Kidney tubule cell (primary cell): ENCODE data around the gene DEFB132.
A peak's percentile ranks its signal among the peaks of the same experiment; 100 is the strongest.
"Not testable (repeated sequence)": the region's sequence is repeated elsewhere in the genome, so short reads cannot be mapped to it uniquely, and the experiment has no call there.

Experiments
- DNase-seq: peaks from one replicate; pipeline ENCODE4 v3.0.0-alpha.2; 2018; ENCODE audit warnings: low spot score

DEFB132 gene, protein sequence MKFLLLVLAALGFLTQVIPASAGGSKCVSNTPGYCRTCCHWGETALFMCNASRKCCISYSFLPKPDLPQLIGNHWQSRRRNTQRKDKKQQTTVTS

DNA sequence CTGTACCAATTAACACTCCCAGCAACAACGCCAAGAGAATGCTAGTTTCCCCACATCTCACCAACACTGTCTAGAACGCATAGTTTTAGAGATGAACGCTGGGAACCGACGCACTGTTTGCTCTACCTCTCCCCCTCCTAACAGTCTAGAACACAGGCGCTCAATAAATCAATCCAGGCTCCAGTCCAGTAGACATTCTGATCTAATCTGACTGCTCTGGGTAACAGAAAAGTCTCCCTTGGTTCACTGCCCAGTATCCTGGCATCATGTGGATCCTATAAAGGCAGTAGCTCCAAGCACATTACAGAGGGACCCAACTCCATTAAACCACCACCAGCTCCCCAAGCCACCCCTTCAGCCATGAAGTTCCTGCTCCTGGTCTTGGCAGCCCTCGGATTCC is at the start of gene DEFB132:
DEFB132 (plus strand) TSS at position 306 of the 400 bp plus-strand sequence; CDS start at position 361, 55 bp downstream.
- no peak for DNase-seq

DNA sequence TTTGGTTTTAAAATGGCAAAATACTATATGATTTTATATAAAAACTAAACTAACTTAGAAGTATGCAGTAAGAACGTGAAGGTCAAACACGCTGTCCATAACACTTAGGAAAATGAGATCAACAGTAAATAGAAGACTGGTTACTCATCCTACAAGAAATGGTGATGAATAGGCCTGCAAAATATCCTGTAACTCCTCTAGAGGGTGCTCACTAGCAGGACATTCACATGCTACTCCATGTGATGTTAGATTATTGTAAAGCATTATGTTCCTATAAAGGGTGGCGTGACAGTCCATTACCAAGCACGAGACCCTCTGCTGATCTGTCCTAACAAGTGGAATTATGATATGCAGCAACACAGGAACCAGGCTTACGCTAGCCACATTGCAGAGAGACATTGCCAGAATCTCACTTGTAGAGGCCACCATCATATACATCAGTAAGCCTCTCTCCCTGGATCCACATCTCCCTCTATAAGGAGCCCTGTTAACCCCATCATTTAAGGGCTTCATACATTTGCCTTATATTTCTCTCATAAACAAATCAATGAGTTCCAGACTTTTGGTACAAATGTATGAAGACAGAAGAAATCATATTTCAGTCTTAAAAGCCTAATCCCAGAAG is 48.5 kb upstream of the DEFB132 start:
- DNase-seq = peak; percentile 66

DNA sequence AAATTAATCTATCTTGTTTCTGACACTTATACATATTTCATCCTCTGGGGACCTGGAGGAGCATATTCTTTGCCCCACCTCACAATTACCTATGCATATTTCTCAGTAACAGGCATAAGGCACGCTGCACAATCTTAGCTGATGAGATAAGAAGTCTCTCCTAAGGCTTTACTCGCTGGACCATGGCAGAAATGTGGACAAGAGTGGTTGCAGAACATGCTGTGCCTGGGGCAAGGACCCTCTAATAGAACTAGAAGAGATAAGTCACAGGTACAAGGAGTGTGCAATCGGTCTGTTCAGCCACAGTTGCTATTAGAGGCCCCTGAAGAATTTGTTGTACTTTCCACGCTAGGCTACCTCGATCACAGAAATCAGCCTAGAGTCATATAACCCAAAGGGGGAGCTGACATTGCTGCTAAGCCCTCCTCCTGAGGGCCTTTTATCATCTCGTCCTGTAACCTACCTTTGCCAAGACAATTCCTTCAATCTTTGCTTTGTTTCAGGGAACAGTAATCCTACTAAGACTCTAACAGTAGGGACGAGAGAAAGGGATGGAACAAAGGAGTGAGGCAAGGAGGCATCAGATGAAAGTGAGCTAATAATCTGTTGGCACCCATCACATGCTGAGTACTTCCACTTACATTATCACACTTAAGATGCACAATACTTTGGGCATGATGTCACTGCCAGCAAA is 46.6 kb upstream of the DEFB132 start:
- DNase-seq = no peak

DNA sequence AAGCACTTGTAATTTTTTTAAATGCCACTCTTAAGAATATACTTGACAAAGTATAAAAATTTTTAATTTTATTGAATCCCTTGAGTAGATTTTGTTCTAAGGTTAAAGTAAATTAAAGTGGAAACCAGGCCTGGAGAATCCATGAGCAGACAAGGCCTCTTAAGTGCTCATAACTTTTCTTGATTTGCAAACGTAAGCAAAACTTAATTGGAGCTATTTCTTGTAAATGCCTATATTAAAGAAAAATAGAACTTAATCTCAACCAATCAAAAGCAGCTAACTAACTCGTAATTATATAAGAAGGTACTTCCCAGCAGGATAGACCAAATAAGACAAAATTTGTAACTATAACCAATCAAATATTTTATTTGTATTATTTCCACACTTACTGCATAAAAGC is 43.1 kb upstream of the DEFB132 start:
- DNase-seq = no peak

DNA sequence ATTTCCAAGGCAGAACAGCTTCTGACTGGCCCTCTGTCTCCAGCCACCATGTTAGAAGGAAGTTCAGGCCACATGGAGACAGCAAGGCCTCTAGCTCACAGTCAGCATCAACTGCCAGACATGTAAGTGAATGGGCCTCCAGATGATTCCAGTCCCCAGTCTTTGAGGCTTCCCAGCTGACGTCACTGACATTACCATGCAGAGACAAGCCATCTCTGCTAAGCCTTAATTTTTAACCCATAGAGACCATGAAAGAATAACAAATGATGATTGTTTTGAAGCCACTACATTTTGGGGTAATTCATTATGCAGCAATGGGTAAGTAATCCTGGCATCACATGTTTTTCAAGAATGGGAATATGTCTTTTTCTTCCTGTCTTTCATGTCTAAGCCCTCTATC is 41.7 kb upstream of the DEFB132 start:
- DNase-seq = no peak

DNA sequence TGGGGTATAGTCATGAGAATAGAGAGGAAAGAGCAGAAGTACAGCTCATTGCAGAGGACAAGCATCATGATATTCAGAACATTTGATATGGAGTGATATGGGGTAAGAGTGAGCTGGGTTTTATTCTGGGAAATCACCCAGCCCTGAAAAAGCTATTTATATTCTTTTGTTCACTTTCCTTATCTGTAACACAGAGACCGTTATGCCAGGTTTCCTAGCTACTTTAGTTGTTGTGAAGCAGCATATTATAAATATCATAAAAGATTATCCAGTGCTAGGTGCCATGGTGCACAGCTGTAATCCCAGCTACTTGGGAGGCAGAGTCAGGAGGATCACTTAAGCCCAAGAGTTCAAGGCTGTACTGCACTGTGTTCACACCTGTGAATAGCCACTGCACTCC is 40.3 kb upstream of the DEFB132 start:
- no peak for DNase-seq

DNA sequence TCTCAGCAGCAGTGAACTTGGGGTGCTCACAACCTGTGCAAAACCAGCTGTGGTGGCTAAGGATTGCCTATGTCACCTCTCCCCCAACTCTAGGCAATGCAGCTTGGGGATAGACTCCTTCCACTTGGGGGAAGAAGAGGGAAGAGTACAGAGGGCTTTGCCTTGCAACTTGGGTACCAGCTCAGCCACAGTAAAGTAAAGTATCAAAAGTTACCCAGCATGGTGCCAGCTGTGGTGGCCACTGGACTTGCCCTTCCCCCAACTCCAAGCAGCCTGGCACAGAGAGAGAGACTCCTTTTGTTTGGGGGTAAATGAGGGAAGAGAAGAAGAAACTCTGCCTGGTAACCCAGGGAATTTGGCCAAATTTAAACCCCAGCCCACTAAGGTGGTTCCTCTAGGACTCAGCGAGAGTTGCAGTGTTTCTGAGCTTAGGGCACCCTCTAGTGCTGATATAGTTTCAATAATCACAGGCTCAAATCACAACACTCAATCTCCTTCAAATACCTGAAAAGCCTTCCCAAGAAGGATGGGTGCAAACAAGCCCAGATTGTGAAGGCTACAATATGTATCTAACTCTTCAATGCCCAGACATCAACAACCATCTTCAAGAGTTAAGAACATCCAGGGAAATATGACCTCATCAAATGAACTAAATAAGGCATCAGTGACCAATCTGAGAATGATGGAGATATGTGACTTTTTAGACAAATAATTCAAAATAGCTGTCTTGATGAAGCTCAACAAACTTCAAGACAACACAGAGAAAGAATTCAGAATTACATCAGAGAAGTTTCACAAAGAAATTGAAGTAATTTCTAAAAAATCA is 38.0 kb upstream of the DEFB132 start:
- peak; percentile 17 for DNase-seq

DNA sequence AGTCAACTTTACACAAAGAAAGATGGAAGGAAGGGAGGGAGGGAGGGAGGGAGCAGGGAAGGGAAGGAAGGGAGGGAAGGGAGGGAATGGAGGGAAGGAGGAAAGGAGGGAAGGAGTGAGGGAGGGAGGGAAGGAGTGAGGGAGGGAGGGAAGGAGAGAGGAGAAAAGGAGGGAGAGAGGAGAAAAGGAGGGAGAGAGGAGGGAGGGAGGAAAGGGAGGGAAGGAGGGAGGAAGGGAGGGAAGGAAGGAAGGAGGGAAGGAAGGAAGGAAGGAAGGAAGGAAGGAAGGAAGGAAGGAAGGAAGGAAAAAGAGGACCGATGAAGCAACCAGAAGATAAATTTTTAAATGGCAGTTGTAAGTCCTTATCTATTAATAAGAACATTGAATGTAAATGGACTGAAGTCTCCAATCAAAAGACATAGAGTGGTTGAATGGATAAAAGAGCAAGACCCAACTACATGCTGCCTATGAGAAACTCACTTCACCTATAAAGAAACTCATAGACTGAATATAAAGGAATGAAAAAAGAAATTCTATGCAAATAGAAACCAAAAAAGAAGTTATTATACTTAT is 36.2 kb upstream of the DEFB132 start:
- DNase-seq = no peak

DNA sequence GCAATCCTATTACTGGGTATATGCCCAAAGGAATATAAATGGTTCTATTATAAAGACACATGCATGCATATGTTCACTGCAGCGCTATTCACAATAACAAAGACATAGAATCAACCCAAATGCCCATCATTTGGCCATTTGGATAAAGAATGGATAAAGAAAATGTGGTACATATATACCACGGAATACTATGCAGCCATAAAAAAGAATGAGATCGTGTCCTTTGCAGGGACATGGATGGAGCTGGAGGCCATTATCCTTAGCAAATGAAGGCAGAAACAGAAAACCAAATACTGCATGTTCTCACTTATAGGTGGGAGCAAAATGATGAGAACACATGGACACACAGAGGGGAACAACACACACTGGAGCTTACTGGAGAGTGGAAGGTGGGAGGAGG is 31.6 kb upstream of the DEFB132 start:
- DNase-seq = not testable (repeated sequence)

DNA sequence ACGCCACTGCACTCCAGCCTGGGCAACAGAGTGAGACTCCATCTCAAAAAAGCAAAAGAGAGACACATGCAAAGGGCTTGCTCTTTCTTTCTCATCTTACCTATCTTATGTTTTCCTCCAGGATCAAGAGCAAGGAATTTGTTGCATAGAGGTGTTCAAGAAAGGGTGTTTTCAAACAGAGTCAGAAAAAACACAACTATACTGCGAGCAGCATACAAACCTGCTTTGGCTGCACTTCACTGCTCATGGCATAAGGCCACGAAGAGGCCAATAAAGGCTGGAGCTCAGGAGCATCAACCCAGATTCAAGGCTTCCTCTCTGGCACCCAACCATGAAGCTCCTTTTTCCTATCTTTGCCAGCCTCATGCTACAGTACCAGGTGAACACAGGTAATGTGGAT is 30.6 kb upstream of the DEFB132 start, which contains the start of gene DEFB129:
DEFB129 (plus strand) TSS at position 301 of the 400 bp plus-strand sequence; CDS start at position 332, 31 bp downstream.
- DNase-seq = no peak

DNA sequence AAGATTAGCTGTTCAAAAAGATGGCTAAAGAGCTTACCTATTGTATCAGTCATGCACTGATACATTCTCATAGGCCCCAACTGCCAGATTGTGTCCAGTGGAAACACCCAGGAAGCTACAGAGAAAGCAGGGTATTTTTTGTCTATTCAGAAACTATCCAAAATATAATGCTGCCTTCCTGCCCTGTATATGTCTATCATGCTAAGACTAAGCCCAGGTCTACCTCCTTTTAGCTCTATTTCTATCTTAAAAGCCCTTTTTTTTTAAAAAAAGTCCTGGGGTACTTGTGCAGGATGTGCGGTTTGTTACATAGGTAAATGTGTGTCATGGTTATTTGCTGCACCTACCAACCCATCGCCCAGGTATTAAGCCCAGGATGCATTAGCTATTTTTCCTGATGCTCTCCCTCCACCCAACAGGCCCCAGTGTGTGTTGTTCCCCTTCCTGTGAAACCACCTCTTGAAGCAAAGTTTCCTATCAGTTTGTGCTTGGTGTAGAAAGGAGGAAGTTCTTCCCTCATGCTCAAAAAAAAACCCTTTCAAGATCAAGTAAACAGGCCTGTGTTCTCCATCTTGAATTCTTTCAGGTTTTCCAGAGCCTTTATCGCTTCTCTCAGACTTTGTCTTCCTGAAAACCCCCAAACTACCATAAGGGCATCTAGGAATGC is 30.0 kb upstream of the DEFB132 start:
- no peak for DNase-seq

DNA sequence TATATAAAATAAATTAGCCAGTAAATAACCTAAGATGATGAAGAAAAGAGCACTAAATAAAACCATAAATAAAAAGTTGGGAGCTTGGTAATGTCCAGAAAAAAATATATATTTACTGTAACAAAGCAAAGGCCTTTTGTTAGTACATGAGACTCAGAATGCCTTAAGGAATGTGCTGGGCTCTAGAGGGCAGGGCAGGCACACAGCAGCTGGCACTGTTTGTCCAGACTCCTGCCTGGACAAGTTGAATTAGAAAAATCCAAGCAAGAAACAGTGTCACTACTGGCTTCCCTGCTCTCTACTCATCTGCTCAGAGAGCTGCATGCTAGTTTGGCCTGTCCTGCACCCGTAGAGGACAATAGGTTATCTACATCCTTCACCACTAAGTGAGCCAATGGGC is 21.6 kb upstream of the DEFB132 start:
- DNase-seq = peak; percentile 5

DNA sequence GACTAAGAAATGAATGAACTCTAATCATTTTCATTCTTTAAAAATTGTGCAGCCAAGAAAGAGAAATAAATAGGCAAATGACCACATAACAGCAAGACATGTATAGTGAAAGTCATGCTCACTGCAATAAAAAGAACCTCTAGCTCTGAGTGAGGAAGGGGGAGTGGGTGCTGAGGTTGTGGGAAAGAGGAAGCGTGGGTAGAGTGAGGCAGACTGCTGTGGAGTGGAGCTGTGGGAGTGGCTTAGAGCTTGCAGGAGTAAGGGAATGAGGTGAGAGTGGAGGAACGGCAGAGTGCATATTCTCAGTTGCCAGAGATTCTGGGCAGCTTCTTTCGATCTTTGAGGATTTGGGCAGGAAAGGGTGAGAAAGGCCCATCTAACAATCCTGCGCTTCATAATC is 20.0 kb upstream of the DEFB132 start:
- DNase-seq = no peak

DNA sequence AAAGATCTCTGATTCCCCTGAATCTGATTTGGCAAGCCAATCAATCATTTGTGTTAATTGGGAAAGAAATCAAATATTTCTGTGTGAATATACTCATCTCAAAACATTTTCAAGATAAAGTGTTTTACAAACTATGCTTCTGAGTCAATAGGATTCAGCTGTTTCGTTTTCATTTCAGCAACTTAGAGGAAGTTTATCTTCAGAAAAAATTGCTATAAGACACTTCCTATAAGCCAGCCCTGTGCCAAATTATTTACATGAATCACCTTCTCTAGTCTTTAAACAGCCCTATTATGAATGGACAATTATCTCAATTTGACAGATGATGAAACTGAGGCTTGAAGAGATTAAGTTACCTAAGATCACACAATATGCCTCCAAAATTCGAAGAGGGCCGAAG is 19.6 kb upstream of the DEFB132 start:
- no peak for DNase-seq

DNA sequence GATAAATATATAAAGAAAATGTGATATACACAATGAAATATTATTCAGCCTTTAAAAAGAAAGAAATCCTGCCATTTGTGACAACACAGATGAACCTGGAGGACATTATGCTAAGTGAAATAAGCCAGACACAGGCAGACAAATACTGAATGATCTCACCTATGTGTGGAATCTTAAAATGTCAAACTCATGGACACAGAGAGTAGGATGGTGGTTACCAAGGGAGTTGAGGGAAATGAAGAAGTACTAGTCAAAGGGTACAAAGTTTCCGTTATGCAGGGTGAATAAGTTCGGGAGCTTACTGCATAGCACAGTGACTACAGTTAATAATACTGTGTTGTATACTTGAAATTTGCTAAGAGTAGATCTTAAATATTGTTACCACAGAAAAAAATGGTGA is 14.6 kb upstream of the DEFB132 start:
- DNase-seq = no peak

DNA sequence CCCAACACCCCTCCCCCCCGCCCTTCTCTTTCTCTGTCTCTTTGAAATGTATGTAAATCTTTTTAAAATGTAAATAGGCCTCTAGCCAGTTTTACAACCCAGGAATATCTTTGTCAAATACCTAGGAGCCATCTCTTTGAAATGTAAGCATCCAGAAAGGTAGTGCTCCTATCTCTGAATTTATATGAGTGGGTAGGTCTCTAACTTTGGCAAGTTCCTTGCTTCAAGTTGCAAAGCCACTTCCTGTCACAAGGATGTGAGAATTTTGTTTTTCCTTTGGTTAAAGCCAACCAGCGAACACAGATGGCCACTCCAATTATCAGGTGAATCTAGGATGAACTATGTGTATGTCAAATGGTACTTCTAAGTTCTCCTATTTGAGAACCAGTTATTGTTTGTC is 6.2 kb upstream of the DEFB132 start:
- no peak for DNase-seq

DNA sequence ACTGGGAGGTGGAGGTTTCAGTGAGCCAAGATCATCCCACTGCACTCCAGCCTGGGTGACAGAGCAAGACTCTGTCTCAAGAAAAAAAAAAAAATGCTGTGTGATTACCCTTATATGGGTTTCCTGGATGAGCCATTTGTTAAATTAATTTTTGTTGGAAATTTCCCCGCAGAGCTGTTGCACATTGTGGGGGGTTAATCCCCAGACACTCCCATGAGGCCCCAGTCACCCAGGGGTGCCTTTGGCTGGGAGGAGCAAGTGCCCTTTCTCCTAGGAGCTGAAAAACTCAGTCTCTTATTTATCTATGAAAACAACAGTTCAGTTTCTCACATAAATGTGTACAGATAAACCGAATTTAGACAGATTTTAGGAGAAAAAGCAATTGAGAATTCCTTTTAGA is 4.7 kb upstream of the DEFB132 start:
- DNase-seq = no peak

DNA sequence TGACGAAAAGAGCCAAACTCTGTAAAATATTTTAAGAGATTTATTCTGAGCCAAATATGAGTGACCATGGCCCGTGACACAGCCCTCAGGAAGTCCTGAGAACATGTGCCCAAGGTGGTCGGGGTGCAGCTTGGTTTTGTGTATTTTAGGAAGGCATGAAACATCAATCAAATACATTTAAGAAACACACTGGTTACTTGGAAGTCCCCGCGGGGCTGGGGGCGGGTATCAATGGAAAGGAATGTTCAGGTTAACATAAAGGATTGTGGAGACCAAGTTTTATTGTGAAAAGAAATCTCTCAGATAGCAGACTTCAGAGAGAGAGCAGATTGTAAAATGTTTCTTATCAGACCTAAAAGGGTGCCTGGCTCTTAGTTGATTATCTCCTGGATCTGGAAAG is 4.1 kb upstream of the DEFB132 start:
- not testable (repeated sequence) for DNase-seq

DNA sequence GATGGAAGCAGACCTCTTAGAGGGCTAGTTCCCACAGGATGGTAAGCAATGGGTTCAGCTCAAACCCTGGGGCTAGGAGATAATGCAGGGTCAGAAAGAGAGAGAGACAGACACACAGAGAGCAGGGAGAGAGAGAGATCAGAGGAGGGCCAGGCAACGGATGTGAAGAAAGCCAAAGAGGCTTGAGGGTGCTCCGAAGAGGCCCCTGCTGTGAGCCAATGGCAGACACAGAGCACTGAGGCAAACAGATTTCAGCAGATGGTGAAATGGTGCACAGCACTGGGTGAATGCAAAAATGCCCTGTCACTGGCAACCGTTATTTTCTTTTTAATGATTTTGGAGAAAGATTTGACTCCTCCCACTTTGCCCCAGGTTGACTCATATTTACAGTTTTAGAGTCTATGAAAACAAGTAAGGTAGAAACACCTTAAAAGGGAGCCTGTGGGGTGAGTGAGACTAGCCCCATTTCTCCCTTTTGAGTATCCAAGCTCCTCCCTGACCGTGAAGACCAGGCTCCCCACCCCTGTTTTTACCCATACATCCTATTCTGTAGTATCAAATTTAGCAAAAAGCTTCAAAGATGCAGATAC is 840 bp downstream of the DEFB132 start:
- no peak for DNase-seq

DNA sequence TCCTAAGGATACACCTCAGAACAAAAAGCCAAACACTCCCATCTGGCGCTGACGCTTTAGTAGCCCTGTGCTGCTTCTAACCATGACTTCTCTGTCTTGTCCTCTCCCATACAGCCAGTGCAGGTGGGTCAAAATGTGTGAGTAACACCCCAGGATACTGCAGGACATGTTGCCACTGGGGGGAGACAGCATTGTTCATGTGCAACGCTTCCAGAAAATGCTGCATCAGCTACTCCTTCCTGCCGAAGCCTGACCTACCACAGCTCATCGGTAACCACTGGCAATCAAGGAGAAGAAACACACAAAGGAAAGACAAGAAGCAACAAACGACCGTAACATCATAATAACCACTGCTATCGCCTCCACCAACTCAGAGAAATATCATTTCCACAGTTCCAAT is 1.4 kb downstream of the DEFB132 start:
- DNase-seq = peak; percentile 44

DNA sequence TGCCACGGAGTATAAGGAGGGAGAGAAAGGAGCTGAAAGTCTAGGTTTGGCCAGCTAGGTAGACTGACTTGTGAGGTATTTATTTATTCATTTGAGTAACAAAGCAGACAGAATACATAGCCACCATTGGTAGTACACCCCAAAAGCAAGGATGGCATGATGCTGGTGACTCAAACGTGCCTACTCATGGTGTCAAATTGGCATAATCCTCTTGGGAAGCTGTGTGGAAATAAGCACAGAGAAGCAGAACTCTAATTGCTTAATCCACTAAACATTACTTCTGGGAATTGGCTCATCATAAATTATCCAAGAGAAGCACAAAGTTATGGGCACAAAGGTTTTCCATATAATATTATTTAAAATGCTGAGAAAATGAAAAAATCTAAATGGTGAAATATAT is 2.5 kb downstream of the DEFB132 start:
- no peak for DNase-seq
